Measurements from ENCODE around the gene DTX3L.
A peak's percentile ranks its signal among the peaks of the same experiment; 100 is the strongest.

The DTX3L gene
- total RNA-seq = 86.9 to 161 reads per million in 2 donors

- DNase-seq = peak; percentile 68
These were observed at the start of gene DTX3L, which contains the start of gene PARP9 for GRCh38 chr3:122564155-122564912. TSS of gene DTX3L (plus strand) at chr3:122564338. CDS start at chr3:122564427, 89 bp downstream. TSS of gene PARP9 (minus strand) at chr3:122564300. CDS start at chr3:122559620, 4,680 bp downstream.

GRCh38 chr3:122515020-122515468 is 49.1 kb upstream of the DTX3L start:
- no peak for DNase-seq

GRCh38 chr3:122515870-122516269 is 48.3 kb upstream of the DTX3L start:
- no peak for DNase-seq

- no peak for DNase-seq
These were observed 47.2 kb upstream of the DTX3L start for GRCh38 chr3:122516846-122517360.

- DNase-seq = no peak
These were observed 44.4 kb upstream of the DTX3L start for GRCh38 chr3:122519693-122520092.

- no peak for DNase-seq
These were observed 43.3 kb upstream of the DTX3L start for GRCh38 chr3:122520861-122521260.

GRCh38 chr3:122523317-122523716 is 40.8 kb upstream of the DTX3L start:
- DNase-seq = no peak

- DNase-seq = no peak
These were observed 34.0 kb upstream of the DTX3L start for GRCh38 chr3:122530164-122530563.

- no peak for DNase-seq
These were observed 30.7 kb upstream of the DTX3L start for GRCh38 chr3:122533480-122533879.

GRCh38 chr3:122533931-122534334 is 30.2 kb upstream of the DTX3L start:
- no peak for DNase-seq

- no peak for DNase-seq
These were observed 28.0 kb upstream of the DTX3L start for GRCh38 chr3:122535964-122536631.

- no peak for DNase-seq
These were observed 27.5 kb upstream of the DTX3L start for GRCh38 chr3:122536632-122537001.

- no peak for DNase-seq
These were observed 25.1 kb upstream of the DTX3L start for GRCh38 chr3:122538956-122539490.

- DNase-seq = no peak
These were observed 18.0 kb upstream of the DTX3L start for GRCh38 chr3:122546151-122546550.

- DNase-seq = no peak
These were observed 16.1 kb upstream of the DTX3L start for GRCh38 chr3:122548076-122548475.

GRCh38 chr3:122548619-122549018 is 15.5 kb upstream of the DTX3L start:
- DNase-seq = no peak

GRCh38 chr3:122553171-122553570 is 11.0 kb upstream of the DTX3L start:
- DNase-seq = no peak

- DNase-seq = no peak
These were observed 8.7 kb upstream of the DTX3L start for GRCh38 chr3:122555275-122556071.

GRCh38 chr3:122557356-122557755 is 6.8 kb upstream of the DTX3L start:
- no peak for DNase-seq

- DNase-seq = no peak
These were observed 5.5 kb upstream of the DTX3L start for GRCh38 chr3:122558605-122559004.

GRCh38 chr3:122559906-122560305 is 4.2 kb upstream of the DTX3L start:
- no peak for DNase-seq

- DNase-seq = peak; percentile 39
These were observed 3.5 kb upstream of the DTX3L start for GRCh38 chr3:122560680-122561079.

Data from T-helper 9 cell (primary cell).